Naive thymus-derived CD8-positive, alpha-beta T cell (primary cell): Measurements from ENCODE around the gene CELSR3. TPM values are rescaled to one million over a fixed set of nuclear protein-coding genes. Genes with fewer than 3 reads are reported as not detected.
A peak's percentile ranks its signal among the peaks of the same experiment; 100 is the strongest.

Experiments used
- ATAC-seq, 2 donors: fragments of 150-1000 bp; cut with Tn5 transposase in 1 of 2; sonication (Bioruptor Pico), chemical (Tn5 transposase) in 1 of 2; 1 replicate in 1 of 2; 2 replicates in 1 of 2; pipeline ENCODE4 v1.10.0; 2021; ENCODE audit warnings: mild to moderate bottlenecking in 2 of 2, moderate library complexity in 2 of 2
- POLR2A ChIA-PET: fragments of 350-600 bp; sonication (Branson Sonifier 250); formaldehyde crosslinking; loops from one replicate; lab custom pipeline; 2021; ENCODE audit warnings: antibody characterized with exemption; lab: Charles Lee
- DNase-seq, 10 donors: peaks; one replicate each; pipeline versions ENCODE4 v3.0.0 to v3.0.0-alpha.2; 2020 to 2022
- H3K27ac Mint-ChIP-seq, 10 donors: one replicate each; pipeline ENCODE4 v1.8.0; 2020 to 2022; ENCODE audit warnings: mild to moderate bottlenecking in 10 of 10, mixed read lengths in 10 of 10, moderate library complexity in 4 of 10, inconsistent platforms in 1 of 10
- H3K27me3 Mint-ChIP-seq, 5 donors: one replicate each; pipeline ENCODE4 v1.8.0; 2021 to 2022; ENCODE audit warnings: mixed read lengths in 5 of 5
- H3K36me3 Mint-ChIP-seq, 3 donors: one replicate each; pipeline ENCODE4 v1.8.0; 2020 to 2022; ENCODE audit warnings: mixed read lengths in 3 of 3, mild to moderate bottlenecking in 2 of 3, inconsistent platforms in 1 of 3
- H3K4me1 Mint-ChIP-seq, 4 donors: one replicate each; pipeline ENCODE4 v1.8.0; 2021 to 2022; ENCODE audit warnings: mixed read lengths in 4 of 4
- H3K4me3 Mint-ChIP-seq, 10 donors: one replicate each; pipeline ENCODE4 v1.8.0; 2020 to 2022; ENCODE audit warnings: mild to moderate bottlenecking in 10 of 10, mixed read lengths in 10 of 10, moderate library complexity in 6 of 10, inconsistent platforms in 1 of 10
- H3K9me3 Mint-ChIP-seq, 9 donors: one replicate each; pipeline ENCODE4 v1.8.0; 2020 to 2022; ENCODE audit warnings: mixed read lengths in 9 of 9, mild to moderate bottlenecking in 3 of 9, inconsistent platforms in 1 of 9, moderate library complexity in 1 of 9
- polyA plus RNA-seq, 3 donors: library from polyadenylated mRNA; unstranded; fragments of 300-500 nt; fragmentation: Illumina TruSeq; gene quantifications; one replicate each; pipeline ENCODE4 v1.2.3, GENCODE V29; 2021
- total RNA-seq, 8 experiments: library from RNA in 2 of 8; stranded (reverse) in 2 of 8; gene quantifications; one replicate each; pipeline ENCODE4 v1.2.3 and lab custom pipeline; 2021 to 2026

The CELSR3 gene
- total and polyA plus RNA-seq, 5 experiments from 2014 or later, result 0.21 to 7.9 (median 0.60) TPM

GRCh38 chr3:48639944-48640606, 22.6 kb downstream of the CELSR3 start:
- H3K36me3 Mint-ChIP-seq, result peaks cover 0 to 10% (median 0%) of the 10 kb centered on the region in 3 donors
- POLR2A ChIA-PET, result no interaction called here
- H3K27ac Mint-ChIP-seq, result no peak overlapping the region
- no peak overlapping the region for H3K4me3 Mint-ChIP-seq
- ATAC-seq (no peak), DNase-seq (no peak)
- no peaks in the 10 kb centered on the region for H3K9me3 Mint-ChIP-seq
- no peaks in the 10 kb centered on the region for H3K27me3 Mint-ChIP-seq
- H3K4me1 Mint-ChIP-seq, result peaks cover 0 to 15% (median 7%) of the 10 kb centered on the region in 4 donors

GRCh38 chr3:48637305-48637704, 25.4 kb downstream of the CELSR3 start:
- no peak for DNase-seq
- peak overlapping the region in 9 of 10 donors; percentile 16 to 88 (median 65) for H3K4me3 Mint-ChIP-seq
- H3K4me1 Mint-ChIP-seq, result peaks cover 1 to 27% (median 18%) of the 10 kb centered on the region in 4 donors
- POLR2A ChIA-PET, result no interaction called here
- H3K27ac Mint-ChIP-seq, result peak overlapping the region in 1 of 10 donors; percentile 55
- peaks cover 0 to 6% (median 0%) of the 10 kb centered on the region in 3 donors for H3K36me3 Mint-ChIP-seq
- no peak for ATAC-seq
- no peaks in the 10 kb centered on the region for H3K27me3 Mint-ChIP-seq
- no peaks in the 10 kb centered on the region for H3K9me3 Mint-ChIP-seq

GRCh38 chr3:48636149-48636655, 26.5 kb downstream of the CELSR3 start:
- Mint-ChIP-seq H3K4me3 (peak overlapping the region; percentile 85 to 93 (median 89)), H3K27ac (peak overlapping the region in 1 of 10 donors; percentile 84), H3K36me3 (peaks cover 0 to 4% (median 0%) of the 10 kb centered on the region in 3 donors), H3K9me3 (no peaks in the 10 kb centered on the region), H3K4me1 (peaks cover 4 to 27% (median 20%) of the 10 kb centered on the region in 4 donors), H3K27me3 (no peaks in the 10 kb centered on the region)
- ATAC-seq (no peak), DNase-seq (no peak)
- POLR2A ChIA-PET, result interaction anchor here (0.6 to 2.2 kb wide), 7 partner anchors 20 to 833 kb away, joined by 3 to 10 read pairs (median 3); partner anchors contain the start of genes IP6K2, QRICH1 and WDR6

- H3K4me3 Mint-ChIP-seq, result peak within 1 kb of the TSS; percentile 85 to 93 (median 89)
- H3K27ac Mint-ChIP-seq, result peak within 1 kb of the TSS; percentile 31 to 84 (median 66)
- ATAC-seq (peak; percentile 97 to 98), DNase-seq (peak; percentile 84 to 93 (median 86))
- peaks cover 4 to 27% (median 20%) of the 10 kb centered on the region in 4 donors for H3K4me1 Mint-ChIP-seq
- no peaks in the 10 kb centered on the region for H3K27me3 Mint-ChIP-seq
- no peaks in the 10 kb centered on the region for H3K9me3 Mint-ChIP-seq
- POLR2A ChIA-PET, result interaction anchor here (0.6 to 2.2 kb wide), 9 partner anchors 19 to 834 kb away, joined by 3 to 10 read pairs (median 3); partner anchors contain the start of genes IP6K2, QRICH1 and WDR6
- H3K36me3 Mint-ChIP-seq, result peaks cover 0 to 4% (median 0%) of the 10 kb centered on the region in 3 donors
Observed at GRCh38 chr3:48635222-48636021, 27.3 kb downstream of the CELSR3 start, which contains the start of gene SLC26A6. Gene SLC26A6 (minus strand): TSS chr3:48635461. CDS start chr3:48635393, 68 bp downstream.

- peak overlapping the region; percentile 85 to 93 (median 89) for H3K4me3 Mint-ChIP-seq
- peaks cover 4 to 27% (median 20%) of the 10 kb centered on the region in 4 donors for H3K4me1 Mint-ChIP-seq
- DNase-seq (peak in 6 of 10 donors; percentile 10 to 70 (median 23)), ATAC-seq (peak; percentile 32 to 35)
- H3K36me3 Mint-ChIP-seq, result peaks cover 0 to 4% (median 2%) of the 10 kb centered on the region in 3 donors
- H3K9me3 Mint-ChIP-seq, result no peaks in the 10 kb centered on the region
- POLR2A ChIA-PET, result interaction anchor here (1.0 to 2.2 kb wide), 4 partner anchors 20 to 168 kb away, joined by 3 to 10 read pairs (median 4); no protein-coding TSS in a partner anchor
- no peaks in the 10 kb centered on the region for H3K27me3 Mint-ChIP-seq
- peak overlapping the region in 5 of 10 donors; percentile 9 to 53 (median 38) for H3K27ac Mint-ChIP-seq
Observed at GRCh38 chr3:48634661-48635221, 27.9 kb downstream of the CELSR3 start.

GRCh38 chr3:48633743-48634142, 28.9 kb downstream of the CELSR3 start:
- DNase-seq, result no peak
- POLR2A ChIA-PET, result interaction anchor here (0.9 kb wide), 1 partner anchor 23 kb away, joined by 4 read pairs; no protein-coding TSS in a partner anchor
- Mint-ChIP-seq H3K4me3 (peak overlapping the region; percentile 20 to 93 (median 89)), H3K4me1 (peaks cover 7 to 27% (median 20%) of the 10 kb centered on the region in 4 donors), H3K27ac (peak overlapping the region in 1 of 10 donors; percentile 6), H3K27me3 (no peaks in the 10 kb centered on the region), H3K9me3 (no peaks in the 10 kb centered on the region), H3K36me3 (peaks cover 0 to 11% (median 3%) of the 10 kb centered on the region in 3 donors)
- ATAC-seq, result no peak

GRCh38 chr3:48633256-48633655, 29.4 kb downstream of the CELSR3 start:
- H3K4me1 Mint-ChIP-seq, result peaks cover 7 to 27% (median 20%) of the 10 kb centered on the region in 4 donors
- no peaks in the 10 kb centered on the region for H3K9me3 Mint-ChIP-seq
- no peak for ATAC-seq
- POLR2A ChIA-PET, result interaction anchor here (0.9 kb wide), 1 partner anchor 23 kb away, joined by 4 read pairs; no protein-coding TSS in a partner anchor
- no peak for DNase-seq
- no peaks in the 10 kb centered on the region for H3K27me3 Mint-ChIP-seq
- H3K4me3 Mint-ChIP-seq, result peak overlapping the region in 4 of 10 donors; percentile 12 to 55 (median 18)
- H3K27ac Mint-ChIP-seq, result no peak overlapping the region
- peaks cover 0 to 11% (median 3%) of the 10 kb centered on the region in 3 donors for H3K36me3 Mint-ChIP-seq

GRCh38 chr3:48631516-48632448, 30.9 kb downstream of the CELSR3 start:
- H3K36me3 Mint-ChIP-seq, result peaks cover 0 to 20% (median 13%) of the 10 kb centered on the region in 3 donors
- peak overlapping the region in 1 of 10 donors; percentile 91 for H3K27ac Mint-ChIP-seq
- no peaks in the 10 kb centered on the region for H3K9me3 Mint-ChIP-seq
- ATAC-seq (no peak), DNase-seq (no peak)
- peaks cover 7 to 24% (median 19%) of the 10 kb centered on the region in 4 donors for H3K4me1 Mint-ChIP-seq
- POLR2A ChIA-PET, result no interaction called here
- H3K4me3 Mint-ChIP-seq, result peak overlapping the region in 2 of 10 donors; percentile 18 to 41
- H3K27me3 Mint-ChIP-seq, result no peaks in the 10 kb centered on the region

GRCh38 chr3:48630833-48631232, 31.9 kb downstream of the CELSR3 start:
- Mint-ChIP-seq H3K9me3 (no peaks in the 10 kb centered on the region), H3K4me3 (no peak overlapping the region), H3K36me3 (peaks cover 0 to 20% (median 13%) of the 10 kb centered on the region in 3 donors), H3K27ac (no peak overlapping the region), H3K4me1 (peaks cover 7 to 19% (median 15%) of the 10 kb centered on the region in 4 donors), H3K27me3 (no peaks in the 10 kb centered on the region)
- ATAC-seq (no peak), DNase-seq (no peak)
- POLR2A ChIA-PET, result interaction anchor here (0.6 kb wide), 1 partner anchor 346 kb away, joined by 3 read pairs; no protein-coding TSS in a partner anchor

GRCh38 chr3:48630407-48630806, 32.3 kb downstream of the CELSR3 start:
- ATAC-seq, result no peak
- POLR2A ChIA-PET, result interaction anchor here (0.6 kb wide), 1 partner anchor 347 kb away, joined by 3 read pairs; no protein-coding TSS in a partner anchor
- H3K27me3 Mint-ChIP-seq, result no peaks in the 10 kb centered on the region

GRCh38 chr3:48629894-48630293, 32.8 kb downstream of the CELSR3 start:
- Mint-ChIP-seq H3K4me3 (peak overlapping the region in 1 of 10 donors; percentile 78), H3K4me1 (peaks cover 7 to 19% (median 13%) of the 10 kb centered on the region in 4 donors), H3K36me3 (peaks cover 0 to 20% (median 13%) of the 10 kb centered on the region in 3 donors), H3K9me3 (no peaks in the 10 kb centered on the region), H3K27ac (no peak overlapping the region), H3K27me3 (no peaks in the 10 kb centered on the region)
- no peak for ATAC-seq
- POLR2A ChIA-PET, result no interaction called here
- DNase-seq, result no peak

More at GRCh38 chr3:48630407-48630806, 32.3 kb downstream of the CELSR3 start:
- no peaks in the 10 kb centered on the region for H3K9me3 Mint-ChIP-seq
- DNase-seq, result no peak
- peak overlapping the region in 1 of 10 donors; percentile 78 for H3K4me3 Mint-ChIP-seq
- H3K36me3 Mint-ChIP-seq, result peaks cover 0 to 20% (median 13%) of the 10 kb centered on the region in 3 donors
- no peak overlapping the region for H3K27ac Mint-ChIP-seq
- H3K4me1 Mint-ChIP-seq, result peaks cover 7 to 18% (median 13%) of the 10 kb centered on the region in 4 donors
